Kidney capillary endothelial cell (primary cell): ENCODE measurements around the gene AK3.
"Not testable (repeated sequence)": the region's sequence is repeated elsewhere in the genome, so short reads cannot be mapped to it uniquely, and the experiment has no call there.

ENCODE experiments used
- DNase-seq: peaks from one replicate; pipeline ENCODE4 v3.0.0-alpha.2; 2018; ENCODE audit warnings: low spot score

The AK3 gene

GRCh38 chr9:4740638-4741364 lies at the start of gene AK3:
Gene AK3 (minus strand): TSS chr9:4741202. CDS start chr9:4741087, 115 bp downstream.
- DNase-seq, result peak; percentile 62

GRCh38 chr9:4788703-4789102 lies 47.7 kb upstream of the AK3 start:
- DNase-seq, result no peak

GRCh38 chr9:4787876-4788275 lies 46.9 kb upstream of the AK3 start:
- no peak for DNase-seq

GRCh38 chr9:4786599-4786998 lies 45.6 kb upstream of the AK3 start:
- DNase-seq, result no peak

- no peak for DNase-seq
Measured at GRCh38 chr9:4784403-4784802, 43.4 kb upstream of the AK3 start.

GRCh38 chr9:4783191-4783590 lies 42.2 kb upstream of the AK3 start:
- DNase-seq, result not testable (repeated sequence)

- no peak for DNase-seq
Measured at GRCh38 chr9:4781408-4781807, 40.4 kb upstream of the AK3 start.

- no peak for DNase-seq
Measured at GRCh38 chr9:4780651-4781050, 39.6 kb upstream of the AK3 start.

- DNase-seq, result not testable (repeated sequence)
Measured at GRCh38 chr9:4774958-4775357, 34.0 kb upstream of the AK3 start.

- DNase-seq, result no peak
Measured at GRCh38 chr9:4774209-4774608, 33.2 kb upstream of the AK3 start.

GRCh38 chr9:4771788-4772187 lies 30.8 kb upstream of the AK3 start:
- DNase-seq, result no peak

- peak; percentile 36 for DNase-seq
Measured at GRCh38 chr9:4769321-4770080, 28.5 kb upstream of the AK3 start.

GRCh38 chr9:4768681-4769080 lies 27.7 kb upstream of the AK3 start:
- DNase-seq, result no peak

- no peak for DNase-seq
Measured at GRCh38 chr9:4764033-4764432, 23.0 kb upstream of the AK3 start.

- DNase-seq, result peak; percentile 78
Measured at GRCh38 chr9:4762886-4763541, 22.0 kb upstream of the AK3 start.

GRCh38 chr9:4762108-4762885 lies 21.3 kb upstream of the AK3 start:
- no peak for DNase-seq

GRCh38 chr9:4760122-4760521 lies 19.1 kb upstream of the AK3 start:
- no peak for DNase-seq

- DNase-seq, result no peak
Measured at GRCh38 chr9:4756420-4756819, 15.4 kb upstream of the AK3 start.

- DNase-seq, result no peak
Measured at GRCh38 chr9:4755026-4755609, 14.1 kb upstream of the AK3 start.

GRCh38 chr9:4754530-4754929 lies 13.5 kb upstream of the AK3 start:
- not testable (repeated sequence) for DNase-seq

GRCh38 chr9:4750023-4750673 lies 9.1 kb upstream of the AK3 start:
- peak; percentile 54 for DNase-seq
